ENCODE data around the gene ZBTB8B.
"Not testable (repeated sequence)": the region's sequence is repeated elsewhere in the genome, so short reads cannot be mapped to it uniquely, and the experiment has no call there.

DNA sequence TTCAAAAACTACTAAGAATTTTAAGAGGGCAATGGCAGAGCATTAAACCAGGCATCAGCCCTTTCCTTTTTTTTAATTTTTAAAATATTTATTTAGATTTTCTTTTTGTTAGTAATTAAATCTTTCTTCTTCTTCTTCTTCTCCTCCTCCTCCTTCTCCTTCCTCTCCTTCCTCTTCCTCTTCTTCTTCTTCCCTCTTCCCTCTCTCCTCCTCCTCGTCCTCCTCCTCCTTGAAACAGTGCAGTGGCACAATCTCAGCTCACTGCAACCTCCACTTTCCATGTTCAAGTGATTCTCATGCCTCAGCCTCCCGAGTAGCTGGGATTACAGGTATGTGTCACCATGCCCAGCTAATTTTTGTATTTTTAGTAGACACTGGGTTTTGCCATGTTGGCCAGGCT, 1.9 kb upstream of the ZBTB8B start:
- TF ChIP-seq, protein P1, sequence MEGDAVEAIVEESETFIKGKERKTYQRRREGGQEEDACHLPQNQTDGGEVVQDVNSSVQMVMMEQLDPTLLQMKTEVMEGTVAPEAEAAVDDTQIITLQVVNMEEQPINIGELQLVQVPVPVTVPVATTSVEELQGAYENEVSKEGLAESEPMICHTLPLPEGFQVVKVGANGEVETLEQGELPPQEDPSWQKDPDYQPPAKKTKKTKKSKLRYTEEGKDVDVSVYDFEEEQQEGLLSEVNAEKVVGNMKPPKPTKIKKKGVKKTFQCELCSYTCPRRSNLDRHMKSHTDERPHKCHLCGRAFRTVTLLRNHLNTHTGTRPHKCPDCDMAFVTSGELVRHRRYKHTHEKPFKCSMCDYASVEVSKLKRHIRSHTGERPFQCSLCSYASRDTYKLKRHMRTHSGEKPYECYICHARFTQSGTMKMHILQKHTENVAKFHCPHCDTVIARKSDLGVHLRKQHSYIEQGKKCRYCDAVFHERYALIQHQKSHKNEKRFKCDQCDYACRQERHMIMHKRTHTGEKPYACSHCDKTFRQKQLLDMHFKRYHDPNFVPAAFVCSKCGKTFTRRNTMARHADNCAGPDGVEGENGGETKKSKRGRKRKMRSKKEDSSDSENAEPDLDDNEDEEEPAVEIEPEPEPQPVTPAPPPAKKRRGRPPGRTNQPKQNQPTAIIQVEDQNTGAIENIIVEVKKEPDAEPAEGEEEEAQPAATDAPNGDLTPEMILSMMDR (IDR thresholded peaks at IDR 0.05) = not testable (repeated sequence)
- not testable (repeated sequence) for TF ChIP-seq POLR2A, EP300 (IDR thresholded peaks at IDR 0.05)
